WTC11 (cell line): Measurements from ENCODE around the gene KCTD2.

Experiments
- CTCF ChIP-seq: fragments of 200-600 bp; IDR thresholded peaks from 2 replicates; pipeline ENCODE4 v1.8.0; 2022; ENCODE audit warnings: antibody characterized with exemption
- FOXP4 ChIP-seq: sonication (generic); formaldehyde crosslinking; IDR thresholded peaks from 2 replicates; pipeline ENCODE4 v1.8.0; 2022; ENCODE audit warnings: mild to moderate bottlenecking, missing genetic modification reagents
- IRF2 ChIP-seq: sonication (generic); formaldehyde crosslinking; IDR thresholded peaks from 2 replicates; pipeline ENCODE4 v1.8.0; 2022; ENCODE audit warnings: low read depth, missing genetic modification reagents, borderline replicate concordance
- JAZF1 ChIP-seq: fragments of 250-450 bp; sonication (Bioruptor Pico); IDR thresholded peaks from 2 replicates; pipeline ENCODE4 v1.9.0; 2021; ENCODE audit warnings: moderate library complexity, mild to moderate bottlenecking, inconsistent platforms
- SMAD4 ChIP-seq: sonication (generic); formaldehyde crosslinking; IDR thresholded peaks from 2 replicates; pipeline ENCODE4 v1.8.0; 2022; ENCODE audit warnings: mild to moderate bottlenecking, missing genetic modification reagents
- TEAD4 ChIP-seq: sonication (generic); formaldehyde crosslinking; IDR thresholded peaks from 2 replicates; pipeline ENCODE4 v1.8.0; 2022; ENCODE audit warnings: mild to moderate bottlenecking, missing genetic modification reagents
- USF1 ChIP-seq: sonication (generic); formaldehyde crosslinking; IDR thresholded peaks from 2 replicates; pipeline ENCODE4 v1.8.0; 2022; ENCODE audit warnings: mild to moderate bottlenecking, missing genetic modification reagents
- ZSCAN18 ChIP-seq: fragments of 250-450 bp; sonication (Bioruptor Pico); IDR thresholded peaks from 2 replicates; pipeline ENCODE4 v2.1.2; 2022; ENCODE audit warnings: mild to moderate bottlenecking, moderate library complexity

- no peak for TF ChIP-seq ZSCAN18 (CRISPR knock-in tag)
- no peak for TF ChIP-seq CTCF
- TF ChIP-seq USF1, result no peak
- TF ChIP-seq IRF2, result no peak
- no peak for TF ChIP-seq FOXP4
- TF ChIP-seq TEAD4 (CRISPR knock-in tag), result no peak
- no peak for TF ChIP-seq JAZF1 (CRISPR knock-in tag)
- TF ChIP-seq SMAD4 (CRISPR knock-in tag), result no peak
Observed at GRCh38 chr17:75047398-75048098, 523 bp downstream of the KCTD2 start.
